Activated T-helper 1 cell treated with Interleukin-2 at 50 U/mL for 16 hours (primary cell): Measurements from ENCODE around the gene TRPC1.
A peak's percentile ranks its signal among the peaks of the same experiment; 100 is the strongest.

ENCODE experiments used
- DNase-seq: peaks from one replicate; pipeline ENCODE4 v3.0.0-alpha.2; 2020; ENCODE audit warnings: low read depth

Gene TRPC1

GRCh38 chr3:142754494-142754893, 30.7 kb downstream of the TRPC1 start:
- no peak for DNase-seq

- no peak for DNase-seq
These were observed 44.5 kb downstream of the TRPC1 start for GRCh38 chr3:142768338-142768737.

- no peak for DNase-seq
These were observed 54.1 kb downstream of the TRPC1 start for GRCh38 chr3:142777927-142778326.

- DNase-seq: no peak
These were observed 54.7 kb downstream of the TRPC1 start for GRCh38 chr3:142778541-142778940.

GRCh38 chr3:142779591-142779990, 55.8 kb downstream of the TRPC1 start:
- DNase-seq: no peak

GRCh38 chr3:142782616-142783015, 58.8 kb downstream of the TRPC1 start:
- no peak for DNase-seq

- no peak for DNase-seq
These were observed 60.4 kb downstream of the TRPC1 start for GRCh38 chr3:142784228-142784627.

GRCh38 chr3:142785996-142786395, 62.2 kb downstream of the TRPC1 start:
- no peak for DNase-seq

GRCh38 chr3:142787719-142788118, 63.9 kb downstream of the TRPC1 start:
- no peak for DNase-seq

GRCh38 chr3:142794508-142794907, 70.7 kb downstream of the TRPC1 start:
- DNase-seq: no peak

- DNase-seq: no peak
These were observed 71.5 kb downstream of the TRPC1 start for GRCh38 chr3:142795332-142795731.

- no peak for DNase-seq
These were observed 73.0 kb downstream of the TRPC1 start for GRCh38 chr3:142796823-142797222.

GRCh38 chr3:142801746-142802145, 77.9 kb downstream of the TRPC1 start:
- DNase-seq: no peak

GRCh38 chr3:142802891-142803290, 79.1 kb downstream of the TRPC1 start:
- no peak for DNase-seq

- DNase-seq: no peak
These were observed 84.5 kb downstream of the TRPC1 start for GRCh38 chr3:142808103-142808917.

GRCh38 chr3:142809259-142809658, 85.4 kb downstream of the TRPC1 start:
- no peak for DNase-seq

- no peak for DNase-seq
These were observed 92.0 kb downstream of the TRPC1 start for GRCh38 chr3:142815803-142816202.

- no peak for DNase-seq
These were observed 93.5 kb downstream of the TRPC1 start for GRCh38 chr3:142817356-142817755.

- DNase-seq: no peak
These were observed 94.1 kb downstream of the TRPC1 start for GRCh38 chr3:142817897-142818296.

- no peak for DNase-seq
These were observed 94.8 kb downstream of the TRPC1 start for GRCh38 chr3:142818651-142819050.

- DNase-seq: no peak
These were observed 95.3 kb downstream of the TRPC1 start for GRCh38 chr3:142819179-142819578.

- DNase-seq: peak; percentile 3
These were observed 105.0 kb downstream of the TRPC1 start for GRCh38 chr3:142828703-142829305.

- DNase-seq: no peak
These were observed 113.7 kb downstream of the TRPC1 start for GRCh38 chr3:142837526-142837925.

- DNase-seq: no peak
These were observed 116.0 kb downstream of the TRPC1 start for GRCh38 chr3:142839831-142840230.
